HG03565 (cell line): ENCODE measurements around the gene PI4K2A.
A peak's percentile ranks its signal among the peaks of the same experiment; 100 is the strongest.
"Not testable (repeated sequence)": the region's sequence is repeated elsewhere in the genome, so short reads cannot be mapped to it uniquely, and the experiment has no call there.

Experiments used
- ATAC-seq: cut with Tn5 transposase; IDR thresholded peaks from one replicate; pipeline ENCODE4 v1.9.1; 2021; ENCODE audit warnings: mild to moderate bottlenecking, moderate library complexity; ENCODE audit not compliant: unreplicated experiment

PI4K2A gene

DNA sequence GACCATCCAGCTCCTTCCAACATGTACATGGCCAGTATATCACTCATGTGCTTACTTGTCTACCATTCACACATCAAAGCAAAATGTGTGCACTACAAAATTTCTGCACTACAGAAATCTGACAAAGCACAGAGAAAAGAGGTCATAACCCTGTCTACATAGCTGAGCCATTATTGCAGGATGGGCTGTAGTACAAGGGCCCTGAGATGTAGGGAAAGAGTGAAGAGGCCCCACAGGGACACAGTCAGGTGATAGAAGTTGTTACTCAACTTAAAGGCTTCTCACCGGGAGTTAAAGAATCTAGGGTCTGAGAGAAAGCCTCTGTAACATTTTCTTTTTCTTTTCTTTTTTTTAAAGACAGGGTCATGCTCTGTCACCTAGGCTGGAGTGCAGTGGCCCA lies 29.1 kb downstream of the PI4K2A start:
- ATAC-seq = no peak

DNA sequence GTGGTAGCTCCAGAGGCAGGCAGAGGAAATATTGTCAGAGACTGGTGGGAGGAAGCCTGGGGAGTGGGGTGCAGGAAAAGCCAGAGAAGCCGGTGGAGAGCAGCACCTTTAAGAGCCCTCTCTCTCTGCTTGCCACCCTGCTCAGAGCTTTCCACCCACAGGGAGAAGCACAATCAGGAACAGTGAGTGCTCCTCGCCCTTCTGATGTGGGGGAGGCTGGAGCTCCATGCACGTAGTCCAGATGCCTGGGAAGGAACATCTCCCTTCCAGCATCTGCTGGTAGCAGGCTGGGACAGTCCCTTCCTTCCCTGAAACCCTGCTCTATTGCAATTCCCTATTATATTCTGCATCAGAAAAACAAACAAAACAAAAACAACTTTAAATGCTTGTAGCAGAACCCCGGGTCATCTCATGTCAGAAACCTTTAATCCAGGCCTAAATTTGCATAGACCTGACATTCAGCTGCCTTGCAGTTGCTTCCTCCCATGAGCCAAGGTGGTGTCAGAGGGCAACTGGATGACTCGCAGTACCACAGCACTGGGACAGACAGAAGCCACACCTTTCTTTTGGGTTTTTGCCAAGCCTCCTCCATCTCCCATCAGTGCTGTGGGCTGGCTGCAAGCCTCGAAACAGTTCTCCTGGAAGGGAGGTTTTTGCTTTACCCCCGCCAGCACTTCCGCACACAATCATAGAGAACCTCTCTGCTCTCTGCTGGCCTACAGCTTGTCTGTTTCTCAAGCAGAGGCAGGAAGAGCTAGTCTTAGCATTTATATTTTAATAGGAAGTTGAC lies 33.5 kb downstream of the PI4K2A start:
- ATAC-seq = no peak

DNA sequence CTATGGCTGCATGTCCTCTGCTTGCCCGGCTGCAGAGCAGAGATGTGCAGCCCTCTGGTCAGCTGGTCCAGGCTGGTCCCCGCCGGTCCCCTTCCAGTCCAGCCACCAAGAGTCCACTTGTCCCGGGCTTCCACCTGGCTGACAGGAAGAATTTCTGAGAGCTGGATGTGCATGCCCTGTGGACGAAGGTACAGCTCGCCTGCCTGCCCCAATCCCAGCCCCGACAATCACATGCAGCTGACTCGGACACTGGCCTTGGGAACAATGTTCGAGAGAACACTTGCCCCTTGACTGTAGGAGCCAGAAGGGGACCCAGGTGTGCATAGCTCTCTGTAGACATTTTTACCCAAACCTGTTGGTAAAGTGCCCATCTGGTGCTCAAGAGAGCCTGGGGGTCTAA lies 34.8 kb downstream of the PI4K2A start:
- no peak for ATAC-seq

DNA sequence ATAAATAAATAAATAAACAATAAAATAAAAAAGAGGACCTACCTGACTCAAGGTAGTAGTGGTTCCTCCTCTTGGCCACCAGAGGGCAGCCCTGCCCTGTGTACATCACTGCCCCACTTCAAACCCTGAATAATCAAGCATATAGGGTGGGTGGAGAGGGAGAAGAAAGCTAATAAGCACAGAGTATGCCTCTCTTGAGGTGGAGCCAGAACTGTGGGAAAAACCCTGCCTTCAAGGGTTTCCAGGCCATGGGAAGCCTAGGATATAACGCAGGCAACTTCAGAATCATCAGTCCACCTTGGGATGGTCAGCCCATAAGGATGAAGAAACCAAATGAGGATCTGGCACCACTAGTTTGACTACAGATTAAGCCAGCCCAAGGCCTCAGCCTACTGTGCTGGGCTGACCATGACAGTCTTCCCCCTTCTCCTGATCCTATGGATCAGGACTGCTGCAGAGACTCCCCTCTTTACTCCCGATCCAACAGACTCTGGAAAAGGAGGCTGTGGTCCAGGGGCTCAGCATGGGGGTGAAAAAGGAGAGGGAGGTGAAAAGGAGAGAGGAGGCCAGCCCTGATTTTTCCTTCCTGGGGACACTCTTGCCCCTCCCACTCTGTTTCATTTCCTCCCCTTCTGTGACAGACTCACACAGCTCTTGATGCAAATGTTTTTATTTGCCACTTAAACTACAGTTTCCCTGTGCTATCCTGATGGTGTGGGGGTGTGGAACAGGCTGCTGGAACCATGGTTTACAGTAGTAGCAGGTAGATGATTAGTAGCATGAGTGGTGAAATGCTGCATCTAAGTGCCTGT lies 36.5 kb downstream of the PI4K2A start:
- peak; percentile 46 for ATAC-seq

DNA sequence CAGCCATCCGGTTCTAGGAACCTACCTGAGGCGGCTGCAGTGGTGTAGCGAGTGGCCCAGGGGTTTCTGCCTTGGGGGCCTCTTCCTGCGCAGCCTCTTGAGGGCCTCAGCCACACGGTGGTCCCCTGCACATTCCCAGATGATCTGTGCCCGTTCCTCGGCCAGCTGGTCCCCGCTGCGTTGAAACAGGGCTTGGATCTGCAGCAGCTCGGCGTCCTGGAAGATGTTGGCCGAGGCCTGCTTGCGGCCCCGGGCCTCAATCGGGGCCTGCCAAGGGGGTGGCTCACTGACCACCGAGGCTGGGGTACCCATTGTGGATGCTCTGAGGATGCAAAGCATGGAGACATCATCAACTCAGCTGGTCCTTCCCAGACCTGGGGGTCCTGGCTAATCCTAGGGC lies 39.1 kb downstream of the PI4K2A start:
- no peak for ATAC-seq

DNA sequence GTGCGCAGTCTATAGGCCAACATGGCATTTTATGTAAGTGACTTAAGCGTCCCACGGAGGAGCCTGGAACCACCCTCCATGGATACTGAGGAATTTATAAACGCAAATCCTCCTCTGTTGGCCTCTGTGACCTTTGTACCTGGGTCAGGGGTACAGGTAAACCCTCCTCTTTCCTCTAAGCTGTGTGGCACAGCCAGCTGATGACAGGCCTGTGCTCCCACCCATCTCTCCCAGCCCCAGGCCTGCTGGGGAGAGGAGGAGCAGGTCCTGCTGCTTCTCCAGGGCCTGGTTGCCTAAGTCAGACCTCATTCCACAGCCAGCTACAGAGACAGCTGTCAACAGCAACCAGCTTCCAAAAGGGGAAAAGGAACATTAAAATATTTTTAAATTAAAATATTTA lies 41.6 kb downstream of the PI4K2A start:
- no peak for ATAC-seq

DNA sequence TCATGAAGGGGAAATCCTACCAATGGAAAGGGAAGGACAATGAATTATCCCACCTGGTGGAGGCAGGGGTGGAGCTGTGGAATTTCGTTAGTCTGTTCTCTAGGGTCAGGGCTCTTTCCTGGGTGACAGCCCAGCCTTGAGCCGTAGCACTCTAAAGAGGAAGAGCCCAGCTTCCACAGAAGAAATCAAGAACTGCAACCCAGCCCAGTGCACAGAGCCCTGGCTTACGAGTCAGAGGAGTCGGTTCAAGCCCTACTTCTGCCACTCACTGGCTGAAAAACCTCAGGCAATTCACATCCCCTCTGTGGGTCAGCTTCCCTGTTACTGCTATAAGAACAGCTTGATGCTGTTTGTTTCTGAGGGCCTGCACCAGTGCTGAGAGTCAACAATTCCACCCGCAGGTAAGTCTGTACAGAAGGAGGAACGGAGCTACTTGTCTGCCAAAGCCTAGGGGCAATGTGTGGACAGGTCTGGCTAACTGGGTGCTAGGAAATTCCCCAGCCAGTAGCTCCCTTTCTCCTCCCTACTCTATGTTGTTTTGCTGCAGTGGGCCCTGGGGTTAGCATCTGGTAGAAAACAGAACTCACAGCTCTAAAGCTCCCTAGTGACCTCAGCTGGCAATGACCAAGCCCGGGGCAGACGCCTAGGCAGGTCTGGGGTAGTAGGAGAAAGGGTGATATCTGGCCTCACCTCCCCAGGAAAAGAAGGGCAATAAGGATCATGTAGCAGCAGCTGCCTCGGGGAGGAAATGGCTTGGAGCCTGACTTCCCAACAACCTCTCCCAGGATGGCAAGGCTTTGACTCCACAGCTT lies 43.3 kb downstream of the PI4K2A start:
- no peak for ATAC-seq

DNA sequence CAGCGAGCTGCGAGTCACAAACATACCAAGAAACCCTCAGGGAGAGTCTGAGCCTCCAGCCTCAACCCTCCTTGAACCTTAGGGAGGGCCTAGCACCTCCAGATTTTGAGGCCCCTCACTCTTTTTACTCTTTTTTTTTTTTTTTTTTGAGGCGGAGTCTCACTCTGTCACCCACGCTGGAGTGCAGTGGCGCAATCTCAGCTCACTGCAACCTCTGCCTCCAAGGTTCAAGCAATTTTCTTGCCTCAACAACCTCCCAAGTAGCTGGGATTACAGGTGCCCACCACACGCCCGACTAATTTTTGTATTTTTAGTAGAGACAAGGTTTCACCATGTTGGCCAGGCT lies 43.9 kb downstream of the PI4K2A start:
- not testable (repeated sequence) for ATAC-seq

DNA sequence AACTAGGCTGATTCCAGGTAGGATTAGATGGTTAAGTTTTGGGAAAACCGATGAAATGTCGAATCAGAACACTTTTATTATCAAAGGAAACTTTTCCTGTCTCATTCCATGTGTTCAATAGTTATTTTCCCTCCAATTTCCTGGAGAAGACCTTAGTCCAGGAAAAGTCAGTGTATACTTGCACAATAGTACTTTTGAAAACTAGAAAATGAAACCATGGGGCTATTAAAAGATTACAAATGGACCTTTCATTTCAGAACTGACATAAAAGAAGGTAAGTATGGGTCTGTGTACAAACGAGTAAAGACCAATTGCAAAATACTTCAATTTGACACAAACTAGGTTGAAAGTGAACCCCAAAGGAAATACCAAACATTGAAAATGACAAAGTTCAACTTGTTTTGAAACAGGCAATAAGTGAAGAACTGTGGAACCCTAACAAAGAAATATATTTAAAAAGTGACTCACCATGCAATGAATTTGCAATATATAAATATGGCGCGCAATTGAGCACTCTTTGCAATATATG lies 44.5 kb downstream of the PI4K2A start:
- no peak for ATAC-seq

DNA sequence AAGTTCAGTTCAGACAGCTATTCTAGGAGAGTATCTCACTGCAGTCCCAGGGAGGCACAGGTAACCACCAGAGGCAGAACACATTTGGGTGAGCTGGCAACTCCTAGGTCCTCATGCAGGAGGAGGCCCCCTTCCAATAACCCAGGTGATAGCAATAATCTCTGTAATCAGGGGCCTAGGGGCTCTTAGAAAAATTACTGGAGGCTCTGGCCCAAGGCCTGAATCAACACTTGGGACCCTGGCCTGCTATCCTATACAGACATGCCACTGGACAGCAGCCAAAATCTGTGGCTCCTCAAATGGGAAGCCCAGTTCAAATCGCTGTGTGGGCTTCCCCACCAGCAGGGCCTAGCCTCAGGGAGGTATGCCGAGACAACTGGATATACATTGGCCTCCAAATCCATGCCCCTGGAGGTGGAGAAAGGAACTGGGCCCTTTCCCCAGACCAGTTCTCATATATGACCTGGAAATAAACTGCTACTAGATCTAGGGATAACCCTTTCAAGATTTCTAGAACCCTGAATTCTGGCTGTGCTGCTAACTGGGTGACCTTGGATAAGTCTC lies 45.0 kb downstream of the PI4K2A start:
- no peak for ATAC-seq

DNA sequence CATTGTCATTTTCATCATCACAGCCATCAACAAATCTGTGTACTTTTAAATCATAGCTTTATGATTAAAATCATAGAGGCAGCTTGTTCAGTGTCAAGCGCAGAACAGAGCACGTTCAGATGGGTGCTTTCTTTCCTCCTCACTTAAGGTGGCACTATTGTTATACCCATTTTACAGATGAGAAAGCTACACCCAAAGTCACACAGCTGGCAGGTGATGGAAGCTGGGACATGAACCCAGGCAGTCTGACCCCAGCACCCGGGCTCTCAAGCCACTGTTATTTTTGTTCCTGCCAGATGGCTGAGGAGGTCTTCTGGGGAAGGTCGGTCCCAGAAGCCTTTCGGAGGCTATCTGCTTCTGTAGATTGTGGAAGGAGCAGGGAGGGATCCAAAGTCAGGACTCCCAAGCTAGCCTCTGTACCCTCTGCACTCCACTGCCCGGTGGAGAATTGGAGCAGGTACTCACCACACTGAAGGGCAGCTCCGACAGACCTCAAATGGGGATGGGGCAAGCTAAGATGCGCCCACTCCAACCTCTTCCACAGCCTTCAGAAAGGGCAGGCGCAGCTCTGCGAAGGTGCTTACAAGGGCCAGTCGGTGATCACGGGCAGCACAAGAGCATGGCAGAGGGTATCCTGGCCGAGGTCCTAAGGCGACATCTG lies 46.0 kb downstream of the PI4K2A start:
- ATAC-seq = no peak

DNA sequence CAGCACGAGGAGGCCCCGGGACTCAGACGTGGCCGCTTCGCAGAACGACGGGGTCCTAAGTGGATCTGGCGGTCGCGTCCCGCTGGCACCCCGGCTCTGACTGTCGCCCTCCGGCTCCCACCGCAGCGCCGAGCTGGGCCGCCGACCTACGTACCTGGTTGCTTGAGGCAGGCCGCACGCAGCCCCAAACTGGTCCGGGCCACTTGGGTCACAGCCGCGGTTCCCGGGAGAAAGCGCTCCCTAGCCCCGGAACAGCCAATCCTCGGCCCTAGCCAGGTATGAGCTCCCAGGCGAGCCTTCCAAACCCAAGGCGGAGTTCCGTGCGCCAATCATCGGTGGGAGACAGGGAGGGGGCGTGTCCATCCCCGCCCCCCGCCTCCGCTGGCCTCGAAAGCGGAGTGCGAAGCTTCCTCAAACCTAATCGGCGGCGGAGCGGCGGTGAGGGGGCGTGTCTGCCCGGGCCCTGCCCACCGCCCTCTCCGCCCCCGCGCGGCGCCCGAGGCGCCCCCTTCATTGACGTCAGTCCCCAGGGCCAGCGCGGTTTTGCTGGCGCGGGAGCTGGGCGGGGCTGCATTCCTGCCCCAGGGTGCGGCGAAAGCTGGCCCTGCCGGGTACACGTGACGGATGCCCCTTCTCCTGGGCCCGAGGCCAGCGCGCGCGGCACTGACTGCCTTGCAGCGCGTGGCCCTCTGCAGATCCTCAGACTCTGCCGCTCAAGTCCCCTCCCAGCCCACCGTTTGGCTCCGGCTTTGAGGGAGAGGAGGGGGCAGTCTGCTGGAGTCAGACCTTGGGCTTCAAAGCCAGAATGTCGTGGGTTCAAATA lies 46.7 kb downstream of the PI4K2A start, which contains the start of gene AVPI1:
AVPI1 (minus strand) TSS at position 280 of the 823 bp plus-strand sequence. CDS start 7,336 bp downstream, outside the sequence.
- ATAC-seq = peak; percentile 85

DNA sequence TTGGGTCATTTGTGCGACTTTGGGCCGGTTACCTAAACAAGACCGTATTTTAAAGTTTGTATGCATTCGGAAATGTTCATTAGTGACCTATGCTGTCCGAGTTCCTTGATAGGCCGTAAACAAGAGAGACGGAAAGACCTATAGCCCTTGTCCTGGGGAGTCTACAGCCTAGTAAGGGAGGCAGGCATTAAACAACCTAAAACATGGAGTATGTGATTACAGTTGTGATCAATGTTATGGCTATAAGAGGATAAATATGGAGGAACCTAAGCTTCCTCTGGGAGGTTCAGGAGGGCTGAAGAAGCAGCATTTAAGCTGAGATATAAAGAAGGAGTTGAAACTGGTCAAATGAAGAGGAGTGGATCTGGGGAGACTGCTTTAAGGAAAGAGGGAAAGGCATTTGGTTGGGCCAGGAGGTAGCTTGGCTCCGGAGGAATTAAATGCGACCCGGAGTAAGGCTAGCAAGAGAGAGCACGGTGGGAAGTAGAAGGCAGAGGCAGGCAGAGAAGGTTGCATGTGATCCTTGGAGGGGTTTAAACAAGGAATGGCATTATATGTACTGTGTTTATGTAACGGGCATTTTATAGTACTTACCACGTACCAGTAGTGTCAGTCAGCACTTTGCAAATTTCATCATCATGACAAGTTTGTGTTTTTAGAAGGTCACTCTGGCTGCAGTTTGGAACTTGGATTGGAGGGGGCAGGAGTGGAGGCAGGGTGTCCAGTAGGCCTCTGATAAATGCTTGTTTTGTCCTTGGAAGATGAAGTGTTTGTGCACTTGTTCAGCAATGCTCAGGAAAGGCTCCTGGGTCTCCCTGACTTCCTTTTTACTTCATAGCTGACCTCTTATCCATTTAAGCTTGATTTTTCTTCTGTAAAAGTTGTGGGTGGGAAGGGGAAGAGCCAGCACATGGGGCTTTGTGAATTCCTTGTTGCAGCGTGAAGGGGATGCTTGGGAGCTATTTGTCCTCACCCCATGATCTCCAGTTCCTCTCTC lies 47.6 kb downstream of the PI4K2A start:
- ATAC-seq = no peak

DNA sequence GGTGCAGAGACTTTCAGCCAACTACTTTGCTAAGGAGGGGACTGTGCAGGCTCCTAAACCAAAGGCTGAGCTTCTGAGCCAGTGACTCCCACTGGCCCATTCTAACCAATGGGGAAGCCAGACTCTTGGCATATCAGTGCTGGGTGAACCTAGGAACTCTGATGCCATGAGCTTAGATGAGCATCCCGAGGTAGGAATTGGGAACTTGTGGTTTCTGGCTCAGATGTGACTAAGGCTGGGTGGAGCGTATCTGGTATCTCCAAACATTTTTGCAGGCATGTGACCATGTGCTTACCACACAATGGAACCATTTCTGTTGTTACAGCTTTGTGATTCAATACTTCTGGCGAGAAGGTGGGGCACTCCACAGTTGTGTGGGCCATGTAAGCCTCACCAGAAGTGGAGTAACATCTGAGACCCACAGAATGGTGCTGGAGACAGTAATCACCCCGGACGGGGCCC lies 49.1 kb downstream of the PI4K2A start:
- ATAC-seq = no peak

DNA sequence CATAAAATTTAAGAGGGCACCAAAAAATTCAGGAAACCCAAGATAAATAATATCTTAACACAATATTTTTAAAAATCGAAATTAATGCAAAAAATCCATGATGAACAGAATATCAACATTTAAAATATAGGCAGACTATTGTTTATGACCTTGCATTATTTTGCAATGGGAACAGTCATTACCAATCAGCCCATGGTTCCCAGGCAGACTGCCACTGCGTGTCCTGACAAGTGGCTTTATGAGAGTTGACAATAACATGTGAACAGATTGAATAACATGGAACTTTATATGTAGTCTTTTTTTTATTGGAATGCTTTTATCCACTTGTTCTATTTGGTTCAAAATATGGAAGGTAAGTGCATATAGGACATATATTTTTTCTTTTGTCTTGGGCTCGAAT lies 49.7 kb downstream of the PI4K2A start:
- no peak for ATAC-seq

DNA sequence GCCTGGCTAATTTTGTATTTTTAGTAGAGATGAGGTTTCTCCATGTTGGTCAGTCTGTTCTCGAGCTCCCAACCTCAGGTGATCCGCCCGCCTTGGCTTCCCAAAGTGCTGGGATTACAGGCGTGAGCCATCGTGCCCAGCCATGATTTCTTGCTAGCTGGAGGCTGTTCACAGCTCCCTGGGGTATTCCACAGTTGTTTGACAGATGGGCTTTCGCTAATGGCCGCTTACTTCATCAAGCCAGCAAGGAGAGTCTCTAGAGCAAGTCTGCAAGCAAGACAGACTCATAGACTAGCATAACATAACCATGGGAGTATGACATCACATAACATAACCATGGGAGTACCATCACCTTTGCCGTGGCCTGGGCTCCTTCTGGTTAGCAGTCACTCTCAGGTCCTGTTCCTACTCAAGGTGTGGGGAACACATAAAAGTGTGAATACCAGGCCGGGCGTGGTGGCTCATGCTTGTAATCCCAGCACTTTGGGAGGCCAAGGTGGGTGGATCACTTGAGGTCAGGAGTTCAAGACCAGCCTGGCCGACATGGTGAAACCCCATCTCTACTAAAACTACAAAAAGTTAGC lies 57.7 kb downstream of the PI4K2A start:
- ATAC-seq = not testable (repeated sequence)

DNA sequence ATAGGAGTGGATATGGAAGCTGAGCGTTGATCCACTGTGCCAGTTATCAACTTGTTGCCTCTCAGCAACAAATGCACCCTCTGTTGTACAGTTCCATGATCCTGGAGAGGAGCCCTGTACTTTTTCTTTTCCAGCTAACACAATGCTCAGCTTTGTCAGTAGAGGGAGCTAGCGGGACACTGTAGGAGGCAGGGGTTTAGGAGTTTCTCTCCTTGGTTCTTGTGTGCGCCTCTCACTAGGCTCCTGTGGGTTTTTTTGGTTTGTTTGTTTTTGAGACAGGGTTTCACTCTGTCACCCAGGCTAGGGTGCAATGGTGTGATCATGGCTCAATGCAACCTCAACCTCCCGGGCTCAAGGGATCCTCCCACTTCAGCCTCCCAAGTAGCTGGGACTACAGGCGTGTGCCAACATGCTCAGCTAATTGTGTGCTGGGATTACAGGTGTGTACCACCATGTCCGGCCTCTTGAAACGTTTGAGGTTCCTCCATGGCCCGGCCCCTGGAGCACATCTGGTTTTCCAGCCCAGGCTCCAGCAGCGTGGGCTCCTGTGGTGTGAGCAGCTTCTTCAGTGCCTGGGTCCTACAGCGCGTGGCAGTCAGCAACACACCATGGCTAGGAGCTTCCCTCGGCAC lies 61.1 kb downstream of the PI4K2A start:
- peak; percentile 49 for ATAC-seq
